GM12873 (cell line): ENCODE results near the gene ZNF541.

Experiments
- CTCF ChIP-seq: IDR thresholded peaks from 2 replicates; pipeline ENCODE4 v1.5.1; 2012; ENCODE audit warnings: low read depth, mild to moderate bottlenecking, moderate library complexity, low read length, control low read depth; ENCODE audit not compliant: insufficient read depth; ENCODE audit errors: missing control alignments

ZNF541 gene

DNA sequence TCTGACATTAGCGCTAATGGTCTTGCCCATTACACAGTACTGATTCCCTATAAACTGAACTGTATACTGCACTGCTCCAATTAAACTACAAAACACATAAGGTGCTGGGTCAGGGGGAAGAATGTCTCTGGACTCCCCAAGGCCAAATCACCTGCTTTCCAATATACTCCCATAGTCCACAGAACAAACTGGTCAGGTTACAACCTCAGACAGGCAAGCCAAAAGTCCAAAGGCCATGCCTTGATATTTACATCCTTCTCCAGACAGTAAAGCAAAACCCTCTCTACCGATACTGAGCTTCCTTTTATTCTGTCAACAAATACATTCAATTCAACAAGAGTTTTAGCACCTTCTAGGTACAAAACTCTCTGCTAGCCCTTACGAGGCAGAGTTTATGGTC lies 8.9 kb downstream of the ZNF541 start:
- no peak for TF ChIP-seq CTCF

GRCh38 chr19:47561440-47562057 lies 11.4 kb downstream of the ZNF541 start:
- no peak for TF ChIP-seq CTCF

GRCh38 chr19:47560999-47561398 lies 11.9 kb downstream of the ZNF541 start:
- no peak for TF ChIP-seq CTCF

GRCh38 chr19:47550129-47550528 lies 22.8 kb downstream of the ZNF541 start:
- TF ChIP-seq CTCF = no peak

DNA sequence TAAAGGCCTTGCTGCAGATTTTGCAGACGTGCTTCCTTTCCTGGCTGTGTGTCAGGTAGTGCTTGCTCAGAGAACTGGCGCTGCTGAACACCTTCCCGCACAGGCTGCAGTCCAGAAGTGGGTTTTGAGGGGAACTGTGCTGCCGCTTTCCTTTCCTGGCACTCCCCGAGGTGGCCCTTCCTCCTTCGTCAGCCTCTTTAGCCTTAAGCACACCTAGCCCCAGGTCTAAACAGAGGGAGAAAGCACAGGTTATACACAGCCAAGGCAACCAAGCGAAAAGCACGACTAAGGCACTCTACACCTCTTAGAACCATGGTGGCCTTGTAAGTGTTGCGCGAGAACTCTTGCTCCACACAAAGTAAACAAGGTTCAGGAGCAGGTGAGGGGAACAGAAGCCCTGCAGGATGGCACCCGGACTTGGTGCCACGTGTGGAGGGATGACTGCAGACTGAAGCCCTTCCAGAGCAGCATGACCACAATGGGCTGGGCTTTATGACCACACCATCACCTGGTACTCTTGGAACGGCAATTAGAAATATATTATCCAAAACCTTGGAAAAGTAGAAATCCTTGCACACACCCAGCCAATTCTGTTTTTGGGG lies 23.6 kb downstream of the ZNF541 start:
- no peak for TF ChIP-seq CTCF

DNA sequence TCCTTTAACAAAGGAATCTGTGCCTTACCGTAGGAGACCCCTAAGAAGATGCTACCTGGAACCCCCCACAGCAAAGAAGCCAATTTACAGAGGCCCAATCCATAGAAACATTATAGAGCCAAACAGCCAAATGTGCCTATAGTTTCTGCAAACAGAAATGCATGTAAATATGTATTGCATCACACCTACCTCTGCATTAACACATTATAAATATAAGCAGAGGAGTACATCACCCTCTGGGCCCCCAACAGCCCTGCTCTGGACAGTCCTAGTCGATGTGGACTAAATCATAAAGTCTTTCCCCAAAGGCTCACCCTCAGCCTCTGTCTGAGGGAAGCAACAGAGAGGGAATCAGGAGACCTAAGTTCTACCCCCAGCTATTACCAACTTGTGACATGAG lies 25.7 kb downstream of the ZNF541 start:
- no peak for TF ChIP-seq CTCF

DNA sequence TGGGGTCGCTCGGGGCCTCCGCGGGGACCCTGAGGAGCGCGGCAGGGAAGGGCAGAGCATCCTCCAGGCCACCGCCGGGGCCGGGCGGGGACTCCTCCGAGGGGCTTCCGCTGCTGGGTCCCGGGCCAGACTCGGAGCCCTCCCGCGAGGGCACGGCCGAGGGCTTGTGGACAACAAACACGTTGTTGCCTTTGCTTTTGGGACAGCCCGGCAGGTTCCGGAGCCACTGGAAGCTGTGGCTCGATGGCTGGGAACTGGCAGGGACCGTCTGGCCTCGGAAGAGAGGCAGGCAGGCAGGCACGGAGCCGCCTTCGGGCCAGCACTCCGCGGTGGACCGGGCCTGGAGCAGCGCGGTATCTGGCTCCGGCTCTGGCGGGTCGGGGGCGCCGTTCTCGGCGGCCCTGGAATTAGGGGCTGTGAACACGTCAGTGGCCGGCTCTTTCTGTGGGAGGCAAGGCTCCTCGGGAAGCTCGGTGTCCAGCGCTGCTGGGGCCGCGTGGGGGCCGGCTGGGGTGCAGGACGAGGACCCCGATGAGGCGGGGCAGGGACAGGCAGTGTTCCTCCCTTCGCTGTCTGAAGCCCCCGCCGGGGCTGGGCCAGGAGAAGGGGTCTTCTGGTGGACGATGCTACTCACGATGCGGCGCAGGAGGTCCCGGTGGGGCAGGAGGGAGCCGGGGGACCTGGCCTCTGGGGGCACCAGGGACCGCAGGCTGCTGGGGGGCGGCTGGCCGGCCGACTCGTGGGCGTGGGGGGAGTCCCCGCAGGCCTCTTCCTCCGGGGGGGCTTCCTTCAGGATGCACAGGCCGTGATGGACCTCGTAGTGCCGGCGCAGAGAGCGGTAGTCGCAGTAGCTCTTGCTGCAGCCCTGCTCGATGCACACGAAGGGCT lies 27.6 kb downstream of the ZNF541 start:
- TF ChIP-seq CTCF = no peak
